ENCODE data around the gene SLC26A3. TPM values are rescaled to one million over a fixed set of nuclear protein-coding genes. Genes with fewer than 3 reads are reported as not detected.

Gene SLC26A3
- total RNA-seq, 4 donors from 2014 or later = 0.29 to 1.0 (median 0.66) TPM

DNA sequence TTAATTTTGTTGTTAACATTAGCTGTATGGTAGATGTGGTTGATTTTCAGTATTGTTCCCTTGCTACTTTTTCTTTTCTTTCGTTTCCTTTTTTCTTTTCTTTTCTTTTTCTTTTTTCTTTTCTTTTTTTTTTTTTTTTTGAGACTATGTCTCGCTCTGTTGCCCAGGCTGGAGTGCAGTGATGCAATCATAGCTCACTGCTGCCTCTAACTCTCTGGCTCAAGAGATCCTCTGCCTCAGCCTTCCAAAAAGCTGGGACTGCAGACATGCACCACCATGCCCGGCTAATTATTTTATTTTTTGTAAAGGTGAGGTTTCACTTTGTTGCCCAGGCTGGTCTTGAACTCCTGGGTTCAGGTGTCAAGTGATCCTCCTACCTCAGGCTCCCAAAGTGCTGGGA, 14.4 kb downstream of the SLC26A3 start:
- no peaks in the 10 kb centered on the region for H3K27me3 ChIP-seq
- H3K4me3 ChIP-seq = no peak overlapping the region
- no peaks in the 10 kb centered on the region for H3K36me3 ChIP-seq
- no peak for TF ChIP-seq POLR2A (IDR thresholded peaks at IDR 0.05)
- TF ChIP-seq, protein P1, sequence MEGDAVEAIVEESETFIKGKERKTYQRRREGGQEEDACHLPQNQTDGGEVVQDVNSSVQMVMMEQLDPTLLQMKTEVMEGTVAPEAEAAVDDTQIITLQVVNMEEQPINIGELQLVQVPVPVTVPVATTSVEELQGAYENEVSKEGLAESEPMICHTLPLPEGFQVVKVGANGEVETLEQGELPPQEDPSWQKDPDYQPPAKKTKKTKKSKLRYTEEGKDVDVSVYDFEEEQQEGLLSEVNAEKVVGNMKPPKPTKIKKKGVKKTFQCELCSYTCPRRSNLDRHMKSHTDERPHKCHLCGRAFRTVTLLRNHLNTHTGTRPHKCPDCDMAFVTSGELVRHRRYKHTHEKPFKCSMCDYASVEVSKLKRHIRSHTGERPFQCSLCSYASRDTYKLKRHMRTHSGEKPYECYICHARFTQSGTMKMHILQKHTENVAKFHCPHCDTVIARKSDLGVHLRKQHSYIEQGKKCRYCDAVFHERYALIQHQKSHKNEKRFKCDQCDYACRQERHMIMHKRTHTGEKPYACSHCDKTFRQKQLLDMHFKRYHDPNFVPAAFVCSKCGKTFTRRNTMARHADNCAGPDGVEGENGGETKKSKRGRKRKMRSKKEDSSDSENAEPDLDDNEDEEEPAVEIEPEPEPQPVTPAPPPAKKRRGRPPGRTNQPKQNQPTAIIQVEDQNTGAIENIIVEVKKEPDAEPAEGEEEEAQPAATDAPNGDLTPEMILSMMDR (IDR thresholded peaks at IDR 0.05) = no peak
- no peak overlapping the region for H3K27ac ChIP-seq
- H3K9me3 ChIP-seq = no peaks in the 10 kb centered on the region
- intact Hi-C loops (cut with DNase I; ENCODE audit: low total_unique reads) = no loop called here
- peaks cover 0 to 3% of the 10 kb centered on the region in 2 donors for H3K4me1 ChIP-seq
- DNase-seq = no peak

DNA sequence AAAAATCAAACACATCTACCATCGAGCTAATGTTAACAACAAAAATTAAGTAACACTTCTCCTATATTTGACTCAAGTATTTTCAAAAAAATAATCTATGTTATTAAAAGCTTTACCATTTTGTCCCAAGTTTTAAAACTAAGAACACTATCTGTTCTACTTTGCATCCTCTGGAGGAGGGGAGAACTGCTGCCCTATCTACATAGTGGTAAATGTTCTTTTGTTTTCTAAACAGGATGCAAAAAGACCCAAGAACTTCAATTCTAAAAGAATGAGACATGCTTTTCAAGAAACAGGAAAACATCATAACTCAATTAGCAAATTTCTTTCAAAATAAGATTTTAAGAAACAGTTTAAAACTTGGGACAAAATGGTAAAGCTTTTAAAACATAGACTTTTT, 14.8 kb downstream of the SLC26A3 start:
- Histone ChIP-seq H3K4me1 (peaks cover 0 to 3% of the 10 kb centered on the region in 2 donors), H3K36me3 (no peaks in the 10 kb centered on the region), H3K27ac (no peak overlapping the region), H3K27me3 (no peaks in the 10 kb centered on the region), H3K4me3 (no peak overlapping the region), H3K9me3 (no peaks in the 10 kb centered on the region)
- intact Hi-C loops (cut with DNase I; ENCODE audit: low total_unique reads) = no loop called here
- TF ChIP-seq, protein P1 (IDR thresholded peaks at IDR 0.05) = no peak
- no peak for TF ChIP-seq POLR2A (IDR thresholded peaks at IDR 0.05)
- DNase-seq = no peak

DNA sequence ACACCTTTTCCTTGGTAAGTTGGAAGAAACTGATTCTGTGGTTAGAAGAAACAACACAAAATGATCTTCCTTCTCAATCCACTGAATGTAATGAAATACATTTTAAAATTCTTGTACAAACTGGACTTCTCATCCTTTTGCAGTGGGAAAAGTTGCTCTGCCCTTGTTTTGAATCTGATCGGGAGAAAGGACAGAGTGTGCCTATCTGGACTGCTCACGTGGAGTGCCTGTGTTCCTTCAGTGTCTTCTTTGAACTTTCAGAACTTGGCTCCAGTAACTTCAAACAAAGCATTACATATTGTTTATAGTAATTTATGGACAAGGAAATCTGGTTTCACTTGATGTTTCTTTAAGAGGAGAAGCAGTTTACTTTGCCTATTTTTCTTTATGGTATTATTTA, 17.1 kb downstream of the SLC26A3 start:
- intact Hi-C loops (cut with DNase I; ENCODE audit: low total_unique reads) = no loop called here
- DNase-seq = peak in 1 of 2 donors; percentile 70
- Histone ChIP-seq H3K4me1 (peaks cover 0 to 3% of the 10 kb centered on the region in 2 donors), H3K27ac (peak overlapping the region; percentile 47 to 60), H3K36me3 (no peaks in the 10 kb centered on the region), H3K27me3 (no peaks in the 10 kb centered on the region), H3K4me3 (no peak overlapping the region), H3K9me3 (no peaks in the 10 kb centered on the region)
- TF ChIP-seq, protein P1 (IDR thresholded peaks at IDR 0.05) = no peak
- TF ChIP-seq POLR2A (IDR thresholded peaks at IDR 0.05) = no peak

DNA sequence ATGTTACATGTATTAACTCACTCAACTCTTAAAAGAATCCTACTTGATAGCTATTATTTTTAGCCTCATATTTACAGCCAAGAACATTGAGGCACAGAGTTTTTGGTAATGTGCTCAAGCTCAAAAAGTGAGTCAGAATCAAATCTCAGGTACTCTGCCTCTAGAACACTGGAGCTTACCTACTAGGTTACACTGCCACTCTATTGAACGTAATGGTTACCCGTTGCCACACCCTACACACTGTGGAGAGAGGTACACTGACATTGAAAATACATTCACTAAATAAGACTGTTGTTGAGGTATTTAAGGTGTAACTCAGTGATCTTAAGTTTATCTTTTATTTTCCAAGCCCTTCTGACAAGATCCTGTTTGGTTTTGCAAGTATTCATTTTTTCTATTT, 17.9 kb downstream of the SLC26A3 start:
- Histone ChIP-seq H3K4me1 (peaks cover 0 to 3% of the 10 kb centered on the region in 2 donors), H3K4me3 (no peak overlapping the region), H3K36me3 (no peaks in the 10 kb centered on the region), H3K9me3 (no peaks in the 10 kb centered on the region), H3K27ac (peak overlapping the region; percentile 47 to 60), H3K27me3 (no peaks in the 10 kb centered on the region)
- intact Hi-C loops (cut with DNase I; ENCODE audit: low total_unique reads) = no loop called here
- TF ChIP-seq, protein P1 (IDR thresholded peaks at IDR 0.05) = no peak
- TF ChIP-seq POLR2A (IDR thresholded peaks at IDR 0.05) = no peak
- DNase-seq = no peak

DNA sequence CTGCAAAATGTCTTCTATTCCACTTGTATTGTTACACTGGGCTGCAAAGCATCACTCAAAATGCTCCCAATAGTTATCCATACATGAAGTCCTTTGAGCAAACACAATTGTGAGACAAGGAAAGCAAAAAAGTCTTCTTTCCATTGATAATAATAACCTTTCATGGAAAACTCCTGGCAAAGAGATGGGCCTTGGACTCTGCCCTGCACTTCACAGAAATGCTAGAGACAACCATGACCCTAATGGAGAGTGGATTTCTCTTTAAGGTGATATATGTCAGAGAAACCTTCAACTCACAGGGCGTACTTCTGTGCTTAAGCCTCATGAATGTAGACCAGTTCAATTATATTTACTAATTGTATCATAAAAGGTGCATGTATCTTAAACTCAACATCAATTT, 19.4 kb downstream of the SLC26A3 start:
- TF ChIP-seq, protein P1 (IDR thresholded peaks at IDR 0.05) = no peak
- TF ChIP-seq POLR2A (IDR thresholded peaks at IDR 0.05) = no peak

More for the DNA sequence above, 19.4 kb downstream of the SLC26A3 start:
- intact Hi-C loops (cut with DNase I; ENCODE audit: low total_unique reads) = no loop called here
- no peak for DNase-seq
- Histone ChIP-seq H3K27ac (no peak overlapping the region), H3K36me3 (no peaks in the 10 kb centered on the region), H3K4me3 (no peak overlapping the region), H3K9me3 (no peaks in the 10 kb centered on the region), H3K27me3 (no peaks in the 10 kb centered on the region), H3K4me1 (peaks cover 0 to 3% of the 10 kb centered on the region in 2 donors)

Measured in uterus (tissue), 4 donors.